Right lobe of liver (tissue), 6 donors: ENCODE measurements around the gene TPD52L2. TPM values are rescaled to one million over a fixed set of nuclear protein-coding genes. Genes with fewer than 3 reads are reported as not detected.

Source experiments
- ATAC-seq, 4 donors: fragments of 200-7000 bp; cut with Tn5 transposase; one replicate each; pipeline ENCODE4 v1.9.1; 2020; ENCODE audit warnings: mild to moderate bottlenecking in 4 of 4, moderate library complexity in 4 of 4
- DNase-seq, 3 donors: peaks; one replicate each; pipeline ENCODE4 v3.0.0-alpha.2; 2020
- H3K27ac ChIP-seq, 3 donors: fragments of 200-600 bp; one replicate each; pipeline ENCODE4 v1.8.0; 2022
- H3K27me3 ChIP-seq, 2 donors: fragments of 200-600 bp; one replicate each; pipeline ENCODE4 v1.8.0; 2022
- H3K36me3 ChIP-seq, 4 donors: fragments of 200-600 bp; sonication (generic) in 1 of 4; one replicate each; pipeline versions ENCODE4 v1.5.1 to v1.8.0; 2017 to 2022; ENCODE audit warnings: control low read depth in 1 of 4
- H3K4me1 ChIP-seq, 4 donors: fragments of 200-600 bp; sonication (generic) in 1 of 4; one replicate each; pipeline versions ENCODE4 v1.5.1 to v1.8.0; 2017 to 2022; ENCODE audit warnings: control low read depth in 1 of 4
- H3K4me3 ChIP-seq, 3 donors: fragments of 200-600 bp; one replicate each; pipeline ENCODE4 v1.8.0; 2022
- H3K9me3 ChIP-seq, 4 donors: fragments of 200-600 bp; sonication (generic) in 1 of 4; one replicate each; pipeline versions ENCODE4 v1.5.1 to v1.8.0; 2017 to 2022; ENCODE audit warnings: control low read depth in 1 of 4
- POLR2A ChIP-seq: fragments of 450-650 bp; IDR thresholded peaks from one replicate; pipeline ENCODE4 v1.6.1; 2017; ENCODE audit warnings: antibody characterized with exemption, mild to moderate bottlenecking
- WGBS: methylation state at CpG from one replicate; pipeline ENCODE4 v1.1.6; 2018; ENCODE audit warnings: low coverage, low lambda C conversion rate; ENCODE audit not compliant: insufficient coverage; ENCODE audit errors: missing lambda C conversion rate; 5-methylcytosine and 5-hydroxymethylcytosine counted together
- intact Hi-C, 2 donors: fragments of 100-400 bp; cut with DNase I; formaldehyde crosslinking; loops; one replicate each; pipeline versions ENCODE4 v1.11.2 to v1.14.1; 2022
- total RNA-seq, 6 experiments: library from RNA; depleted of rRNA in 2 of 6; stranded (reverse); fragments of >200 nt in 2 of 6; fragmentation: NEBNext Ultra II Directional in 3 of 6; extraction: Animal tissue kit (Norgen Biotek cat#: 25700) in 3 of 6; gene quantifications; one replicate each; pipeline versions ENCODE4 v1.1.0 to v1.2.4, GENCODE V29; 2016 to 2023
- TF ChIP-seq, protein P1 (sequence below), 4 donors: fragments of 200-600 bp in 3 of 4; fragments of 450-650 bp in 1 of 4; IDR thresholded peaks; one replicate each; pipeline versions ENCODE4 v1.5.1 to v1.8.0; 2016 to 2022; ENCODE audit warnings: antibody characterized with exemption in 4 of 4, mild to moderate bottlenecking in 2 of 4
- donor health status: DM: no; HTN: yes; CAD: no.
- donor health status: DM: no; HTN: no; CAD: no.
- donor health status: DM: no; HTN: no; CAD: no.
- donor health status: DM: no; HTN: yes; CAD: no.
- donor health status: DM: no; HTN: yes; CAD: no.

Gene TPD52L2
- total RNA-seq, 6 experiments from 2014 or later: 20.1 to 46.8 (median 30.5) TPM

DNA sequence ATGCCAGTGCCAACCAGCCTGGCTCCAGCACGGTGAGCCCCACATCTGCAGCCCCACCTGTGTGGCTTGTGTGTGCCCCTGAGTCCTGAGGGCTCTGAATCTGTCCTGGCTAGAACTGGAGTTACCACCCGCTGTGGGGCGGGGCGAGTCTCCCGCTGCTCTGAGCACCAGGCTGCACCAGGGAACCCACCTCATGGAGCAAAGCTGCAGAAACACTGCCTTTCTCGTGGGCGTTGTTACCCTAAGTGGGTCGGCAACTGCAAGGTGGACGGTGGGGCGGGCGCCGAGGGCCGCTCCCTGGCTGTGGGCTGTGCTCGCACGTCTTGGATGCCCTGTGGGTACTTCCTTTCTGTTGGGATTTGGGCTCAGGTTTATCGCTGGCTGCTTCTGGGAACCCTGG lies 21.3 kb upstream of the TPD52L2 start:
- 27% methylated on average over 5 of the region's 16 CpGs for WGBS
- Histone ChIP-seq H3K9me3 (no peaks in the 10 kb centered on the region), H3K4me3 (no peak overlapping the region), H3K36me3 (no peaks in the 10 kb centered on the region), H3K27ac (no peak overlapping the region), H3K27me3 (no peaks in the 10 kb centered on the region), H3K4me1 (peaks cover 0 to 5% (median 0%) of the 10 kb centered on the region in 4 donors)
- DNase-seq (no peak), ATAC-seq (no peak)
- TF ChIP-seq, protein P1, sequence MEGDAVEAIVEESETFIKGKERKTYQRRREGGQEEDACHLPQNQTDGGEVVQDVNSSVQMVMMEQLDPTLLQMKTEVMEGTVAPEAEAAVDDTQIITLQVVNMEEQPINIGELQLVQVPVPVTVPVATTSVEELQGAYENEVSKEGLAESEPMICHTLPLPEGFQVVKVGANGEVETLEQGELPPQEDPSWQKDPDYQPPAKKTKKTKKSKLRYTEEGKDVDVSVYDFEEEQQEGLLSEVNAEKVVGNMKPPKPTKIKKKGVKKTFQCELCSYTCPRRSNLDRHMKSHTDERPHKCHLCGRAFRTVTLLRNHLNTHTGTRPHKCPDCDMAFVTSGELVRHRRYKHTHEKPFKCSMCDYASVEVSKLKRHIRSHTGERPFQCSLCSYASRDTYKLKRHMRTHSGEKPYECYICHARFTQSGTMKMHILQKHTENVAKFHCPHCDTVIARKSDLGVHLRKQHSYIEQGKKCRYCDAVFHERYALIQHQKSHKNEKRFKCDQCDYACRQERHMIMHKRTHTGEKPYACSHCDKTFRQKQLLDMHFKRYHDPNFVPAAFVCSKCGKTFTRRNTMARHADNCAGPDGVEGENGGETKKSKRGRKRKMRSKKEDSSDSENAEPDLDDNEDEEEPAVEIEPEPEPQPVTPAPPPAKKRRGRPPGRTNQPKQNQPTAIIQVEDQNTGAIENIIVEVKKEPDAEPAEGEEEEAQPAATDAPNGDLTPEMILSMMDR (IDR thresholded peaks at IDR 0.05): no peak
- TF ChIP-seq POLR2A: no peak
- intact Hi-C loops: no loop called here

- no peaks in the 10 kb centered on the region for H3K27me3 ChIP-seq
- TF ChIP-seq, protein P1 (IDR thresholded peaks at IDR 0.05): no peak
- no peak for TF ChIP-seq POLR2A
- H3K4me3 ChIP-seq: no peak overlapping the region
- H3K4me1 ChIP-seq: peaks cover 0 to 5% (median 0%) of the 10 kb centered on the region in 4 donors
- H3K27ac ChIP-seq: no peak overlapping the region
- intact Hi-C loops: no loop called here
- no CpG with 5 or more reads among the region's 9 CpGs for WGBS
- ATAC-seq: no peak
- no peaks in the 10 kb centered on the region for H3K36me3 ChIP-seq
- no peaks in the 10 kb centered on the region for H3K9me3 ChIP-seq
- no peak for DNase-seq
Observed at GRCh38 chr20:63844511-63844991, 20.5 kb upstream of the TPD52L2 start.

DNA sequence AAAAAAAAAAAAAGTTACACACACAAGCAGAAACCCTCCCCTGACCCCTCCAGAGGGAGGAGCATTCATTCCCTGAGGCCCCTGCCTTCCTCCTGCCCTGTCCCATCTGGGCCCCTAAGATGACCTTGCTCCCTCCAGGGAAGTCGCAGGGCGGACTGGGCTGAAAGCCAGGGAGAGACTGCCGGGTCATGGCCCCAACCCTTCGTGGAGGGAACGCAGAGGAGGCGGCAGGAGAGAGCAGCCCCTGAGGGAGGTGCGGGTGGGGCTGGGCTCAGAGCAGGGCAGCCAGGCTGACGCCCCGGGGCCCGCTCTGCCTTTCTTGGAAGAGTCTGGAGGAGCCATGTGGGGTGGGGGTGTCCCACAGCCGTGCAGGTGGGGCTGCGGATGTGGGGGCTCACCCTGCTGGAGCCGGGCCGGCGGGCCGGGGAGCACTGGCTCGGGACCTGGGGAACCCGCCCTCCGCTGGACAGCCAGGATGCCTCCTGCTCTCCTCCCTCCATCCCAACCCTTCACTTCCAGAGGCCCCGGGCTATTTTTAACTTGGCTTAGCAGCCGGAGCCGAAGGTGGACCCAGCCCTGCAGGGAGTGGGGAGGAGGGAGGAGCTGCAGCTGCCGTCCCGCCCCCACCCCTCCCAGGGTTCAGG lies 18.8 kb upstream of the TPD52L2 start:
- Histone ChIP-seq H3K4me1 (peaks cover 0 to 5% (median 0%) of the 10 kb centered on the region in 4 donors), H3K9me3 (no peaks in the 10 kb centered on the region), H3K27me3 (no peaks in the 10 kb centered on the region), H3K27ac (peak overlapping the region in 1 of 3 donors; percentile 25), H3K36me3 (no peaks in the 10 kb centered on the region), H3K4me3 (no peak overlapping the region)
- DNase-seq (peak; percentile 64 to 78 (median 73)), ATAC-seq (peak; percentile 64 to 76 (median 72))
- intact Hi-C loops: no loop called here
- 2% methylated on average over 6 of the region's 24 CpGs for WGBS
- TF ChIP-seq, protein P1 (IDR thresholded peaks at IDR 0.05): no peak
- no peak for TF ChIP-seq POLR2A

DNA sequence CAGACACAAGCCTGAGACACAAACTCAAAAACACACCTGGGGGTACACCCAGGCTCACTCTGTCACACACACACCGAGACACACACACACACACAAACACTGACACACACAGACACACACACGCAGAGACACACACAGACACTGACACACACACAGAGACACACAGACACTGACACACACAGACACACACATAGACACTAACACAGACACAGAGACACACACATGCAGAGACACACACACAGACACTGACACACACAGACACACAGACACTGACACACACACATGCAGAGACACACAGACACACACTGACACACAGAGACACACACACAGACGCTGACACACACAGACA lies 18.2 kb upstream of the TPD52L2 start:
- H3K4me1 ChIP-seq: peaks cover 0 to 5% (median 0%) of the 10 kb centered on the region in 4 donors
- H3K36me3 ChIP-seq: no peaks in the 10 kb centered on the region
- DNase-seq (no peak), ATAC-seq (no peak)
- H3K9me3 ChIP-seq: no peaks in the 10 kb centered on the region
- H3K4me3 ChIP-seq: no peak overlapping the region
- intact Hi-C loops: no loop called here
- no peak for TF ChIP-seq POLR2A
- TF ChIP-seq, protein P1 (IDR thresholded peaks at IDR 0.05): no peak
- H3K27ac ChIP-seq: no peak overlapping the region
- whole genome bisulfite sequencing: 17% methylated on average over 2 of the region's 3 CpGs
- H3K27me3 ChIP-seq: no peaks in the 10 kb centered on the region
